Activated CD8-positive, alpha-beta T cell treated with anti-CD3 and anti-CD28 coated beads for 36 hours (primary cell): ENCODE results near the gene RSPH4A. TPM values are rescaled to one million over a fixed set of nuclear protein-coding genes. Genes with fewer than 3 reads are reported as not detected.
A peak's percentile ranks its signal among the peaks of the same experiment; 100 is the strongest.

Source experiments
- ATAC-seq: fragments of 200-7000 bp; cut with Tn5 transposase; one replicate; pipeline ENCODE4 v1.10.0; 2021; ENCODE audit warnings: mild to moderate bottlenecking, moderate library complexity
- CTCF ChIA-PET: fragments of 350-600 bp; sonication (Branson Sonifier 250); formaldehyde crosslinking; loops from one replicate; lab custom pipeline; 2021; ENCODE audit warnings: antibody characterized with exemption; lab: Charles Lee
- POLR2A ChIA-PET: fragments of 350-600 bp; sonication (Branson Sonifier 250); formaldehyde crosslinking; loops from one replicate; lab custom pipeline; 2021; ENCODE audit warnings: antibody characterized with exemption; lab: Charles Lee
- DNase-seq: peaks from one replicate; pipeline ENCODE4 v3.0.0-alpha.2; 2020
- H3K27ac Mint-ChIP-seq: one replicate; pipeline ENCODE4 v1.8.0; 2021; ENCODE audit warnings: mild to moderate bottlenecking, mixed read lengths
- H3K27me3 Mint-ChIP-seq: one replicate; pipeline ENCODE4 v1.8.0; 2021; ENCODE audit warnings: mixed read lengths
- H3K36me3 Mint-ChIP-seq: one replicate; pipeline ENCODE4 v1.8.0; 2021; ENCODE audit warnings: low read depth, mixed read lengths
- H3K4me1 Mint-ChIP-seq: one replicate; pipeline ENCODE4 v1.8.0; 2021; ENCODE audit warnings: low read depth, mixed read lengths
- H3K4me3 Mint-ChIP-seq: one replicate; pipeline ENCODE4 v1.8.0; 2021; ENCODE audit warnings: mild to moderate bottlenecking, moderate library complexity, mixed read lengths
- H3K9me3 Mint-ChIP-seq: one replicate; pipeline ENCODE4 v1.8.0; 2021; ENCODE audit warnings: mixed read lengths
- CTCF ChIP-seq: fragments of 200-600 bp; IDR thresholded peaks from one replicate; pipeline ENCODE4 v1.8.0; 2022; ENCODE audit warnings: antibody characterized with exemption, mild to moderate bottlenecking
- intact Hi-C: fragments of 100-400 bp; cut with micrococcal nuclease; formaldehyde crosslinking; loops from one replicate; pipeline ENCODE4 v1.10.0; 2022
- total RNA-seq, 2 experiments: library from RNA; stranded (reverse); gene quantifications; one replicate each; pipeline ENCODE4 v1.2.3, GENCODE V29; 2021

Gene RSPH4A
- total RNA-seq, 2 experiments from 2014 or later, result 0.11 TPM; not detected in 1

- ATAC-seq (no peak), DNase-seq (no peak)
- TF ChIP-seq CTCF, result no peak
- POLR2A ChIA-PET, result interaction anchor here (1.1 kb wide), 1 partner anchor 53 kb away, joined by 3 read pairs; the partner anchor contains the start of gene RWDD1
- CTCF ChIA-PET, result interaction anchor here (0.8 to 1.8 kb wide), 2 partner anchors 7 to 11 kb away, joined by 3 to 4 read pairs; no protein-coding TSS in a partner anchor
- H3K4me1 Mint-ChIP-seq, result no peaks in the 10 kb centered on the region
- no peaks in the 10 kb centered on the region for H3K36me3 Mint-ChIP-seq
- no peak overlapping the region for H3K27ac Mint-ChIP-seq
- no peak overlapping the region for H3K4me3 Mint-ChIP-seq
- no peaks in the 10 kb centered on the region for H3K9me3 Mint-ChIP-seq
- intact Hi-C loops, result no loop called here
- H3K27me3 Mint-ChIP-seq, result no peaks in the 10 kb centered on the region
These were observed 7.9 kb downstream of the RSPH4A start for GRCh38 chr6:116624036-116624805.

GRCh38 chr6:116625872-116626271 lies 9.6 kb downstream of the RSPH4A start:
- TF ChIP-seq CTCF, result no peak
- no peak overlapping the region for H3K4me3 Mint-ChIP-seq
- H3K36me3 Mint-ChIP-seq, result no peaks in the 10 kb centered on the region
- H3K9me3 Mint-ChIP-seq, result no peaks in the 10 kb centered on the region
- CTCF ChIA-PET, result no interaction called here
- POLR2A ChIA-PET, result no interaction called here
- DNase-seq (no peak), ATAC-seq (no peak)
- no peak overlapping the region for H3K27ac Mint-ChIP-seq
- H3K4me1 Mint-ChIP-seq, result no peaks in the 10 kb centered on the region
- H3K27me3 Mint-ChIP-seq, result no peaks in the 10 kb centered on the region
- intact Hi-C loops, result no loop called here

GRCh38 chr6:116629563-116629981 lies 13.3 kb downstream of the RSPH4A start:
- ChIA-PET POLR2A (no interaction called here), CTCF (interaction anchor here (0.5 kb wide), 1 partner anchor 1919 kb away, joined by 3 read pairs; no protein-coding TSS in a partner anchor)
- no peaks in the 10 kb centered on the region for H3K27me3 Mint-ChIP-seq
- intact Hi-C loops, result no loop called here
- ATAC-seq (no peak), DNase-seq (no peak)
- H3K27ac Mint-ChIP-seq, result no peak overlapping the region
- TF ChIP-seq CTCF, result no peak
- H3K9me3 Mint-ChIP-seq, result no peaks in the 10 kb centered on the region
- H3K4me3 Mint-ChIP-seq, result no peak overlapping the region
- no peaks in the 10 kb centered on the region for H3K4me1 Mint-ChIP-seq
- peaks cover 6% of the 10 kb centered on the region for H3K36me3 Mint-ChIP-seq

- no peaks in the 10 kb centered on the region for H3K9me3 Mint-ChIP-seq
- POLR2A ChIA-PET, result no interaction called here
- CTCF ChIA-PET, result interaction anchor here (1.0 kb wide), 1 partner anchor 18 kb away, joined by 3 read pairs; no protein-coding TSS in a partner anchor
- TF ChIP-seq CTCF, result no peak
- no peak overlapping the region for H3K27ac Mint-ChIP-seq
- peaks cover 10% of the 10 kb centered on the region for H3K36me3 Mint-ChIP-seq
- ATAC-seq, result no peak
- no peak overlapping the region for H3K4me3 Mint-ChIP-seq
- no peaks in the 10 kb centered on the region for H3K4me1 Mint-ChIP-seq
- DNase-seq, result no peak
- H3K27me3 Mint-ChIP-seq, result no peaks in the 10 kb centered on the region
- intact Hi-C loops, result no loop called here
These were observed 15.2 kb downstream of the RSPH4A start for GRCh38 chr6:116631379-116631990.

- peaks cover 12% of the 10 kb centered on the region for H3K36me3 Mint-ChIP-seq
- DNase-seq (no peak), ATAC-seq (no peak)
- TF ChIP-seq CTCF, result no peak
- H3K9me3 Mint-ChIP-seq, result no peaks in the 10 kb centered on the region
- no peaks in the 10 kb centered on the region for H3K27me3 Mint-ChIP-seq
- peak overlapping the region; percentile 22 for H3K27ac Mint-ChIP-seq
- no peaks in the 10 kb centered on the region for H3K4me1 Mint-ChIP-seq
- intact Hi-C loops, result no loop called here
- ChIA-PET POLR2A (no interaction called here), CTCF (interaction anchor here (0.8 kb wide), 1 partner anchor 21 kb away, joined by 3 read pairs; no protein-coding TSS in a partner anchor)
- no peak overlapping the region for H3K4me3 Mint-ChIP-seq
These were observed 17.4 kb downstream of the RSPH4A start for GRCh38 chr6:116633685-116634084.
